ENCODE measurements around the gene GPX4.

GPX4 gene

GRCh38 chr19:1094978-1095701, 8.7 kb upstream of the GPX4 start, which contains the start of gene POLR2E:
Gene POLR2E (minus strand): TSS chr19:1095375. CDS start chr19:1095315, 60 bp downstream.
- DNase-seq (ENCODE audit: low read depth): peak; percentile 97
- in situ Hi-C loops (cut with HindIII; ENCODE audit: low sequenced_read_pairs): no loop called here
- TF ChIP-seq CTCF (IDR thresholded peaks at IDR 0.05; ENCODE audit: low read depth, low read length, missing control alignments): no peak
- peak within 1 kb of the TSS; percentile 88 for H3K4me3 ChIP-seq (ENCODE audit: low read depth, low read length)

- no peak for TF ChIP-seq CTCF (IDR thresholded peaks at IDR 0.05; ENCODE audit: low read depth, low read length, missing control alignments)
- H3K4me3 ChIP-seq (ENCODE audit: low read depth, low read length): no peak overlapping the region
- DNase-seq (ENCODE audit: low read depth): no peak
- in situ Hi-C loops (cut with HindIII; ENCODE audit: low sequenced_read_pairs): no loop called here
Observed at GRCh38 chr19:1097810-1098176, 6.0 kb upstream of the GPX4 start.

GRCh38 chr19:1098177-1099051, 5.4 kb upstream of the GPX4 start:
- no peak overlapping the region for H3K4me3 ChIP-seq (ENCODE audit: low read depth, low read length)
- no peak for DNase-seq (ENCODE audit: low read depth)
- in situ Hi-C loops (cut with HindIII; ENCODE audit: low sequenced_read_pairs): no loop called here
- no peak for TF ChIP-seq CTCF (IDR thresholded peaks at IDR 0.05; ENCODE audit: low read depth, low read length, missing control alignments)

- no peak for DNase-seq (ENCODE audit: low read depth)
- no peak overlapping the region for H3K4me3 ChIP-seq (ENCODE audit: low read depth, low read length)
- in situ Hi-C loops (cut with HindIII; ENCODE audit: low sequenced_read_pairs): no loop called here
- no peak for TF ChIP-seq CTCF (IDR thresholded peaks at IDR 0.05; ENCODE audit: low read depth, low read length, missing control alignments)
Observed at GRCh38 chr19:1101337-1101698, 2.5 kb upstream of the GPX4 start.

- peak; percentile 98 for DNase-seq (ENCODE audit: low read depth)
- no peak for TF ChIP-seq CTCF (IDR thresholded peaks at IDR 0.05; ENCODE audit: low read depth, low read length, missing control alignments)
- in situ Hi-C loops (cut with HindIII; ENCODE audit: low sequenced_read_pairs): no loop called here
- no peak overlapping the region for H3K4me3 ChIP-seq (ENCODE audit: low read depth, low read length)
Observed at GRCh38 chr19:1102407-1103131, 1.2 kb upstream of the GPX4 start.

GRCh38 chr19:1103132-1103707, 574 bp upstream of the GPX4 start:
- no peak for TF ChIP-seq CTCF (IDR thresholded peaks at IDR 0.05; ENCODE audit: low read depth, low read length, missing control alignments)
- DNase-seq (ENCODE audit: low read depth): no peak
- H3K4me3 ChIP-seq (ENCODE audit: low read depth, low read length): peak overlapping the region; percentile 10
- in situ Hi-C loops (cut with HindIII; ENCODE audit: low sequenced_read_pairs): no loop called here

Measured in astrocyte of the cerebellum (primary cell).